ENCODE measurements around the gene PCDHGC5.

The PCDHGC5 gene

GRCh38 chr5:141532726-141533125, 43.8 kb downstream of the PCDHGC5 start:
- TF ChIP-seq, protein P1, sequence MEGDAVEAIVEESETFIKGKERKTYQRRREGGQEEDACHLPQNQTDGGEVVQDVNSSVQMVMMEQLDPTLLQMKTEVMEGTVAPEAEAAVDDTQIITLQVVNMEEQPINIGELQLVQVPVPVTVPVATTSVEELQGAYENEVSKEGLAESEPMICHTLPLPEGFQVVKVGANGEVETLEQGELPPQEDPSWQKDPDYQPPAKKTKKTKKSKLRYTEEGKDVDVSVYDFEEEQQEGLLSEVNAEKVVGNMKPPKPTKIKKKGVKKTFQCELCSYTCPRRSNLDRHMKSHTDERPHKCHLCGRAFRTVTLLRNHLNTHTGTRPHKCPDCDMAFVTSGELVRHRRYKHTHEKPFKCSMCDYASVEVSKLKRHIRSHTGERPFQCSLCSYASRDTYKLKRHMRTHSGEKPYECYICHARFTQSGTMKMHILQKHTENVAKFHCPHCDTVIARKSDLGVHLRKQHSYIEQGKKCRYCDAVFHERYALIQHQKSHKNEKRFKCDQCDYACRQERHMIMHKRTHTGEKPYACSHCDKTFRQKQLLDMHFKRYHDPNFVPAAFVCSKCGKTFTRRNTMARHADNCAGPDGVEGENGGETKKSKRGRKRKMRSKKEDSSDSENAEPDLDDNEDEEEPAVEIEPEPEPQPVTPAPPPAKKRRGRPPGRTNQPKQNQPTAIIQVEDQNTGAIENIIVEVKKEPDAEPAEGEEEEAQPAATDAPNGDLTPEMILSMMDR (conservative IDR thresholded peaks at IDR 0.05; ENCODE audit: low read depth, low read length): no peak
- DNase-seq (ENCODE audit: low read depth): no peak
- no peak overlapping the region for H3K4me3 ChIP-seq (ENCODE audit: low read length)

DNA sequence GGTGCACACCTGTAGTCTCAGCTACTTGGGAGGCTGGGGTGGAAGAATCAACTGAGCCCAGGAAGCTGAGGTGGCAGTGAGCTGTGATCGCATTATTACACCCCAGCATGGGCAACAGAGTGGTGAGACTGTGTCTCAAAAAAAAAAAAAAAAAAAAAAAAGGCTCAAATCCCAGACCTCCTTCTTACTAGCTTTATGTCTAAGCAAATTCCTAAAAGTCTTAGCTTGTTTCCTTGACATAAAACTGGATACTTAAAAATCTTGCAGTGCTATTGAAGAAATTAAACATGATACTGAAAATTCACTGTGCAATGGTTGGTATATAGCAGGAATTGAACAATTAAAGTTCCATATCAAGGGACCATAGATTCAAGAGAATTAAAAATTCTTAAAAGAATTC, 45.0 kb downstream of the PCDHGC5 start:
- no peak overlapping the region for H3K4me3 ChIP-seq (ENCODE audit: low read length)
- TF ChIP-seq, protein P1 (conservative IDR thresholded peaks at IDR 0.05; ENCODE audit: low read depth, low read length): no peak
- DNase-seq (ENCODE audit: low read depth): no peak

DNA sequence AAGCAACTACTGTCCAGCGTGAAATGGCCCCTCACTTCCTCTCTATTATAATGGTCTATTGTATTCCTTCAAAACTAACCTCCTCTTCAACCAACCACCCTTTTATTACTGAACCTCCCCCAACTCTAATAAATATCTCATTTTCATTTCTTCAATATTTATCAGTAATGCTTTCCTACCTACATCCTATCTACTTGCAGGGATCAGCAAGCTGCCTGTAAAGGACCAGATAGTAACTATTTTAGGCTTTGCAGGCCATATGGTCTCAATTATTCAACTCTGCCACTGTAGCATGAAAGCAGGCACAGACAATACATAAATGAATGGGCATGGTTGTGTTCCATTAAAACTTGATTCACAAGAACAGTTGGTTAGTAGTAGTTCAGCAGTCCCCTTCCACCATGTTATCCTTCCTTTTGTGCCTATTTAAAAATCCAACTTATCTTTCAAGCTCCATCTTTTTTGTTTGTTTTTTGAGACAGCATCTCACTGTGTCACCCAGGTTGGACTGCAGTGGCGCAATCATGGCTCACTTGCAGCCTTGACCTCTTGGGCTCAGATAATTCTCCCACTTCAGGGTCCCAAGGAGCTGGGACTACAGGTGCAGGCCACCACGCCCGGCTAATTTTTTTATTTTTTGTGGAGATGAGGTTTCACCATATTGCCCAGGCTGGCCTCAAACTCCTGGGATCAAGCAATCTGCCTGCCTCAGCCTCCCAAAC, 45.8 kb downstream of the PCDHGC5 start:
- TF ChIP-seq, protein P1 (conservative IDR thresholded peaks at IDR 0.05; ENCODE audit: low read depth, low read length): no peak
- no peak for DNase-seq (ENCODE audit: low read depth)
- H3K4me3 ChIP-seq (ENCODE audit: low read length): no peak overlapping the region

Measured in retinal pigment epithelial cell (primary cell).